ENCODE results near the gene UBIAD1.

DNA sequence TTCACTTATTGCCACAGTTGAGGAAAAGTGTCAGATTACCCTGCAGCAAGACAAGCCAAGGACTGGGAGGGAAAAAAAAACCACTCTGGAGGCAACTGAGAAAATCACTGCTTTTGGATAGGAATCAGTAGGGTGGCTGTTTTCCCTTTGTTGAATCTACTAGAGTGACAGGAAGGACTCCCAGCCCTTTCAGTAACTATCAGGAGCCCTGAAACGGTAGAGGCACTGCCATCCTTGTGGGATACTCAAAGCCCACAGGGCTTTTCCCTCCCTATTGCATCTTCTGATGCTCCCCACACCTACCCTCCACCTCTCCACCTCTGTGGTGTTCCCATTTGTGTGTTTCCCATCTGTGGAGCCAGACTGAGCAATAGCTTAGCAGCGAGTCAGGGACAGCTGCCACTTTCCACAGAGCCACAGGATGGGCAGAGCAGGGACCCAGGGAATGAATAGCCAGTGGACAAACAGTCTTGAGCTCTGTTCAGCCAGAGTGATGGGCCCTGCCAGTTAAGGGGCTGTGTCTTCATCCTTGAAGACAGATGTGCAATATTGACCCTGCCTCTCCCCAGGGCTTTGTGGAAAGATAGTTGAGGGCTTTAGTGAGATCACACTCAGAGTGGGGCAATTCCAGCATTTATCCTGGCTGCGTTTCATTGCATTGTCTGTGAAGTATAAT is 13.9 kb downstream of the UBIAD1 start:
- TF ChIP-seq OSR1 (CRISPR knock-in tag; IDR thresholded peaks at IDR 0.05), result no peak
- TF ChIP-seq ZNF8 (CRISPR knock-in tag; IDR thresholded peaks at IDR 0.05), result no peak
- TF ChIP-seq, protein P1, sequence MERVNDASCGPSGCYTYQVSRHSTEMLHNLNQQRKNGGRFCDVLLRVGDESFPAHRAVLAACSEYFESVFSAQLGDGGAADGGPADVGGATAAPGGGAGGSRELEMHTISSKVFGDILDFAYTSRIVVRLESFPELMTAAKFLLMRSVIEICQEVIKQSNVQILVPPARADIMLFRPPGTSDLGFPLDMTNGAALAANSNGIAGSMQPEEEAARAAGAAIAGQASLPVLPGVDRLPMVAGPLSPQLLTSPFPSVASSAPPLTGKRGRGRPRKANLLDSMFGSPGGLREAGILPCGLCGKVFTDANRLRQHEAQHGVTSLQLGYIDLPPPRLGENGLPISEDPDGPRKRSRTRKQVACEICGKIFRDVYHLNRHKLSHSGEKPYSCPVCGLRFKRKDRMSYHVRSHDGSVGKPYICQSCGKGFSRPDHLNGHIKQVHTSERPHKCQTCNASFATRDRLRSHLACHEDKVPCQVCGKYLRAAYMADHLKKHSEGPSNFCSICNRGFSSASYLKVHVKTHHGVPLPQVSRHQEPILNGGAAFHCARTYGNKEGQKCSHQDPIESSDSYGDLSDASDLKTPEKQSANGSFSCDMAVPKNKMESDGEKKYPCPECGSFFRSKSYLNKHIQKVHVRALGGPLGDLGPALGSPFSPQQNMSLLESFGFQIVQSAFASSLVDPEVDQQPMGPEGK (CRISPR knock-in tag; IDR thresholded peaks at IDR 0.05; ENCODE audit: borderline replicate concordance), result no peak
- TF ChIP-seq RARB (CRISPR knock-in tag; IDR thresholded peaks at IDR 0.05), result no peak
- no peak for TF ChIP-seq PPARA (CRISPR knock-in tag; IDR thresholded peaks at IDR 0.05; ENCODE audit: borderline replicate concordance)

All from SK-N-SH treated with all-trans-retinoic acid at 6 μM for 48 hours (cell line).